Testis (tissue), 2 donors: ENCODE measurements around the gene BCL2L1.

Experiments used
- CTCF ChIP-seq, 3 experiments: fragments of 450-650 bp in 2 of 3; fragments of 200-600 bp in 1 of 3; sonication (generic) in 1 of 3; IDR thresholded peaks; one replicate each; pipeline ENCODE4 v1.5.1; 2016 to 2019; ENCODE audit warnings: antibody characterized with exemption in 3 of 3, mild to moderate bottlenecking in 2 of 3, moderate library complexity in 1 of 3
- POLR2A ChIP-seq: fragments of 450-650 bp; IDR thresholded peaks from one replicate; pipeline ENCODE4 v1.6.1; 2017; ENCODE audit warnings: antibody characterized with exemption, mild to moderate bottlenecking, moderate library complexity

GRCh38 chr20:31662372-31662854 is 60.3 kb downstream of the BCL2L1 start:
- TF ChIP-seq CTCF (IDR thresholded peaks at IDR 0.05) (no peak), POLR2A (no peak)
